Iris pigment epithelial cell (primary cell): ENCODE data around the gene CLDN1.
"Not testable (repeated sequence)": the region's sequence is repeated elsewhere in the genome, so short reads cannot be mapped to it uniquely, and the experiment has no call there.

Source experiments
- DNase-seq: peaks from one replicate; pipeline ENCODE4 v3.0.0-alpha.2; 2011; ENCODE audit warnings: low read depth

The CLDN1 gene

DNA sequence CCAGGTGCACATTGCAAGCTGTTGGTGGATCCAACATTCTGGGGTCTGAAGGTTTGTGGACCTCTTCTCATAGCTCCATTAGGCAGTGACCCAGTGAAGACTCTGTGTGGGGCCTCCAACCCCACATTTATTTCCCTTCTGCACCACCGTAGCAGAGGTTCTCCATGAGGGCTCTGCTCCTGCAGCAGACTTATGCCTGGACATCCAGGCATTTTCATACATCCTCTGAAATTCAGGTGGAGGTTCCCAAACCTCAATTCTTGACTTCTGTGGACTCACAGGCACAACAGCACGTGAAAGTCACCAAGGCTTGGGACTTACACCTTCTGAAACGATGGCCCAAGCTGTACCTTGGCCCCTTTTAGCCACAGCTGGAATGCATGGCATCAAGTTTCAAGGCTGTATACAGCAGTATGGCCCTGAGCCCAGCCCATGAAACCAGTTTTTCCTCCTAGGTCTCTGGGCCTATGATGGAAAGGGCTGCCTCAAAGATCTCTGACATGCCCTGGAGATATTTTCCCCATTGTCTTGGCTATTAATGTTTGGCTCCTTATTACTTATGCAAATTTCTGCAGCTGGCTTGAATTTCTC, 30.2 kb downstream of the CLDN1 start:
- DNase-seq: no peak

DNA sequence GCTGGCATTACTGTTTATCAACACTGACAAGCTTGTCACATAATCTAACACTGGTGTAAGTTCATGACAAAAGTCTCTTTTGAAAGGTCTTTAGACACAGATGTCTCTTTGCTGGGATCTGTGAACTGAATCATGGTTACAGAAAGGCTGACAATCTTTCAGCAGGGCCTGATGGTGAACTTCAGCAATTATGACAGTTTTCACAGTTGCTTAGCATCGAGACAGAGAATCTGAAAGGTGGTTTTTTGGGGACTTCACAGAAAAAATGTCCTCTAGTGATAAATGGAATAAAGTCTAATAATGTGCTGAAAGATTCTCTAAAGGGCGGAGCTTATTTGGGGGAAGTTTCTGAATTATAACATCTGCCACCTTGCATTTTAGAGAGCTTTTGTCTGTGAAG, 32.3 kb downstream of the CLDN1 start:
- no peak for DNase-seq

DNA sequence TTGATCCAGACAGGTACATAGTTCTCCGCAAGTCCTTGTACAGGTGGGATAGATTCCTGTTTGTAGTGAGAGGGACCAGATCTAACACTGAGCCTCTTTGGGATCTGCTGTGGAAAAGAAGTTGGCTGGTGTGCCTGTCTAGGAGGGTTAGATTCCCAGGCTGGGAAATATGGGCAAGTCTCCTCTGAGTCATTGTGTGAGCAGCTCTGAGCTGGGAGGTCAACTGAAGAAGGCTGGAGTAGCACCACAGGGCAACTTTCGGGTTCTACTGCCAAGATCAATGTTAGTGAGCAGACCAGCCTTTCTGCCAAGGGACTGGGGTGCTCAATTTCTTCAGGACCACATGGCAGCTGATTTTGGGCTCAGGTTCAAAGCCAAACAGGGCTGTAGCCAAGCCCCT, 33.4 kb downstream of the CLDN1 start:
- DNase-seq: no peak

DNA sequence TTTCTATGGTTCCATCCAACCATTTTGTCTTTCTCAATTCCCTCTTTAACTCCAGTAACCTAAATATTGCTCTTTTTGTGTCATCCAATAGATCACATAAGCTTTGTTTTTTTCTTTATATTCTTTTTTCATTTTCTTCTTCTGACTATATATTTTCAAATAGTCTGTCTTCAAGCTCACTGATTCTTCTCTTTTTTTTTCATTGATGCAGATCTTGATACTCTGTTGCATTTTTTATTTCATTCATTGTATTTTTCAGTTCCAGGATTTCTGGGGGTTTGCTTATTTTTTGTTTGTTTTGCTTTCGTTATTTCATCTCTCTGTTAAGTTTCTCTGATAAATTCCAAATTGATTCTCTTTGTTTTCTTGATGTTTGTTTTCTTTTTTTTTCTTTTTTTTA, 36.2 kb downstream of the CLDN1 start:
- no peak for DNase-seq

DNA sequence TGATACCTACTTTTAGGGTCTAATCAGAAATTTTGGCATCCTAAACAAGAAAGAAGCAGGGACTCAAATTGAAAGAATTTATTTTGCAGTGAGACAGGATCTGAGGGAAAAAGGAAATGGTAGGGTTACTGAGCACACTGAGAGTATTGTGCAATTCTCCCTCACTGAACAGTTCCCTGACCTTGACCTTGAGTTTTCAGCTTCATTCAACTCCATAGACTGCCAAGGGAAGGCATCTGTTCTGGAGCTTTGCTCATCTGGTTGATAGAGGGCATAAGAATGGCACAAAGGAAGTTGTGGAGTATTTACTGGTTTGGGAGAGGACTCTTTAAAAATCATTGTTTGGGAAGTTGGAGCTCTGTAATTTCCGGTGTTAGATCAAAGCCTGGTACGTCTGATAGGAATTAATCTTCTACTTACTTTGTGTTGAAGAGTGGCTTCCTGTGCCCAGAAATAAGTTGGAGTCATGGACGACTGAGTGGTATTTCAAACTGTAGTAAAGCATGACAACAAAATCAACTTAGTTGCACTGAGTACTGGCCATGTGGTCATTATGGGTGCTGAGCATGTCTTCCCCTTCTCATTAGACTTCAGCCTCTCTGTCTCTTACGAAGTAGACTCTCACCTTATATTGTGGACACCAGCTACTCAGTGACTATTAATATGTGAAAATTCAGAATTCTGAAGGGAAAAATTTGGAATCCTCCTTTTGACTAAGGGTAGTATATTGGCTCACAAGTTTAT, 40.8 kb downstream of the CLDN1 start:
- peak; percentile 58 for DNase-seq

DNA sequence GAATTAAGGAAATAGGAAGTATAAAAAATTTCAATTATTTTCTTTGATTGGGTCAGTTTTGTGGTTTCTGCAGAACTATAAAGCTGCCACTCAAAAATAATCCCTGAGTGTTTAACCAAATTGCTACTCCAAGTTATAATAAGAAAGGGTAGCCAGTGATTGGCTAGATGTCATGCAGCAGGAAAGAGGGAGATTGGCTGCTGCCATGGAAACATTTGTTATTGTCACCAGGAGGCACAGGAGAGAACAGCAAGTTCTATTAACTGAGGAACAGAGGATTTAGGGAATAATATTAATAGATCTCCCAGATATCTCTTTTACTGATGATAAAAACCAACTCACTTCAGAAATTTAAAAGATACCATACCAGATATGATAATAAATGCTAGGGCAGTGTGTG, 42.6 kb downstream of the CLDN1 start:
- DNase-seq: peak; percentile 20

DNA sequence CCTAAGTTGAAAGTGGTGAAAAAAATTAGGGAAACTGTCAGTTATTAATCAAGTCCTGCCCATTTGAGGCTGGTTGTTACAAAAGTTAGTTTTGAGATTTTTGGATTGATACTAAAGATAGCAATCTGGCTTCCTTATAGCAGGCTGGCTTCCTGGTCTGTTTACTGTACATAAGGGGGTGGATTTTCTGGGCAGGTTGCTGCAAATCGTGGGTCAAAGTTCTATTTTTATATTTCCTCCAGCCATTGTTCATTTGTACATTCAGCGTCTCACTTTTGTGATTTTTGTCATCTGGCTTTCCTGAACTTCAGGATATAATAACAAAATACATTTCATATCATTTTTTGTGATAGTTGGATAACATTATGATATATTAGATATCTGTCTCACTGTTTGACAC, 49.5 kb downstream of the CLDN1 start:
- DNase-seq: no peak

DNA sequence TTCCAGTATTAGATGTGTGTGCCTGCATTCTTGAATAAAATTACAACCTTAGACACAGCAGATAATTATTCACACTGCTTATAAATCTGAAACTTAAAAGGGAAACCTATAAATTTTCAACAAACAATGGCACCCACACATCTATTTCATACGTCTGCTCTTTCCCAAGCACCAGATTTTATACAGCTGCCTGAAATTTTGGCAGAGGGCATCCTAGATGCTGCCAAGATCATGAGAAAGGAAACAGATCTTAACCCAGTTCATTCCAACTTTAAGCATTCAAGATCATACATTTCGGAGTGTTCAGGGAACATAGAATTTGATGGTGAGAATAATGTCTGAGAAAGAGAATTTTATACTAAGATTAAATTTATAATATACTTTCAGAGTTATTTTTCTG, 53.1 kb downstream of the CLDN1 start:
- DNase-seq: no peak

DNA sequence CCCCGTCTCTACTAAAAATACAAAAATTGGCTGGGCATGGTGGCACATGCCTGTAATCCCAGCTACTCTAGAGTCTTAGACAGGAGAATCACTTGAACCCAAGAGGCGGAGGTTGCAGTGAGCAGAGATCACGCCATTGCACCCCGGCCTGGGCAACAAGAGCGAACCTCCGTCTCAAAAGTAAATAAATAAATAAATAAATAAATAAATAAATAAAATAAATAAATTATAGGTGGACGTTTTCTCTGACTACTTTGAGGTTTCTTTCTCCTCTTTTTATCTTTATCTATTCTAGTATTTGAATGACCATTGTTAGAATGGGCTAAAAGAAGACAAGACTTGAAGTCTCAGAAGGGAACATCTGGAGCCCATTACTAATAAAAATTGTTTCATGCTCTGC, 54.8 kb downstream of the CLDN1 start:
- not testable (repeated sequence) for DNase-seq

DNA sequence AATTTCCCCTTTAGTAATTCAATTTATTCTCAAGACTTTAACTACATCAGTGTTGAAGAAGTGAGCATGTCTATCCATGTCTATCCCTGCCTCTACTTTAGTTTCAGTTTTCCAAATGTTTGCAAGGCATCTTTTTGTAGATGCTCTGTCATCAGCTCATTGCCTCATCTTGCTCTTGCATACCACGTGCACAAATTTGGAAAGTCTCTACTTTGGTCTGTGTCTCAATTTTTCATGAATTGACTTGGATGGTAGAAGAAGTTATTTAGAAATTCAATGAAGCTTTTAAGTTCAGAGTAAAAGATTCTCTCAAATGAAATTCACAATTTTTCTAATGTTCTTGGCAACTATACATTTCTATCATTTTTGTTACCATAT, 55.3 kb downstream of the CLDN1 start:
- DNase-seq: peak; percentile 24

DNA sequence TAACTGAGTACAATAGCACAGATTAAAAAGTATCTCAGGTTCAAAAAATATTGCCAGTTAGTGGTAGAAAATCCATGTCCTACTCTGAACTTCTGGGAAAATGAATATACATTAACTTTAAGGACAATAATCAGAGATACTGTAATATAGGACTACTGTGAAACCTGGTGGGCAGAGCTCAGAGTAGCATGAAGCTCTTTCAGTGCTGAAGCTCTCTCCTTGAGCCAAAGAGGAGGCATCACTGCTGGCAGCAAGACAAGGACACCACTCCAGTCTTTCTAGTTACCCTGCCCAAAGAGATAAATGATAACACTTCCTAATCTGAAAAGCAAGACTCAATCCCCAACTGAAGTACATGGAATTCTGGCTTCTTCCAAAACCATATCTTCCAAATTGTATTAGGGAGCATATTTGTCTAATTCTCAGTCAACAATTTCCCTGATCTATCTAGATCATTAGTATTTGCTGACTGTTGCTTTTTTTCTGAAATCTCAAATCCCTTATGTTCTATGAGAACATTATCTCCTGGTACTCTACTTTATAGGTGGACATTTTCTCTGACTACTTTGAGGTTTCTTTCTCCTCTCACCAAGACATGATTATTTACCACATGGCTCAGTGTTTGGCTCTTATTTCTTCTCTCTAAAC, 55.9 kb downstream of the CLDN1 start:
- no peak for DNase-seq

DNA sequence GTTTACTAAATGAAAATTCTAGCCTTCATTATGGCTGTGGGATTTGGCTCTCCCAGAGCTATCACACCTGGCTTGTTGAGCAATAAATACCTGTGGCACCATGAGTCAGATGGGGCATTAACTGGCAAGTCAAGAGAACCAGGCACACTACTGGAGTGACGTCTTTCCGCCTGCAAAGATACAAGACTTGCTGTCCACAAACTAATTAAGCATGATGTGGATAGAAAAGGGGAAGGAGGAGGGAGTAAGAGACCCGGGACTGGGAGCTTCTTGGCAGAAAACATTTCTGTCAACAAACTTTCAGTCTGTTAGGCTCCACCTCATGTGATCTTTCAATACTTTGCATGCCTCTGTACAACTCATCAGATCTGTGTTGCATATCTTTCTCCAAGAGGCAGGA, 56.5 kb downstream of the CLDN1 start:
- DNase-seq: peak; percentile 88

DNA sequence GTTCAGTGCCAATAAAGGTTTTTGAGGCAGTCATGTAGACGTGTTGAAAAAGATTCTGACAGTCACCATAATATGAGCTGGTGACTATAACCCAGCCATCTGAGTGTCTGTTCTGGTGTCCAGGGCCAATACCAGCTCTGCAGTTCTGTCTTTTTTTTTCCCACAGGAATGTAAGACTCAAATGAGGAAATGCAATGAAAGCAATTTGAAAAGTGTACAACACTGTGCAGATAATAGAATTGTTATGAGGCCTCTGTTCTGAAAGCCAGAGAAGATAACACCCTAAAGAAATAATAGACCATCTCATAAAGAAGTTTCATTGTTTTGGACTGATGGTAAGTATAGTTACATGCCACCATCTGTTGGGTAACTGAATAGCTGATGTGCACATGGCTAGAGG, 57.1 kb downstream of the CLDN1 start:
- peak; percentile 28 for DNase-seq

DNA sequence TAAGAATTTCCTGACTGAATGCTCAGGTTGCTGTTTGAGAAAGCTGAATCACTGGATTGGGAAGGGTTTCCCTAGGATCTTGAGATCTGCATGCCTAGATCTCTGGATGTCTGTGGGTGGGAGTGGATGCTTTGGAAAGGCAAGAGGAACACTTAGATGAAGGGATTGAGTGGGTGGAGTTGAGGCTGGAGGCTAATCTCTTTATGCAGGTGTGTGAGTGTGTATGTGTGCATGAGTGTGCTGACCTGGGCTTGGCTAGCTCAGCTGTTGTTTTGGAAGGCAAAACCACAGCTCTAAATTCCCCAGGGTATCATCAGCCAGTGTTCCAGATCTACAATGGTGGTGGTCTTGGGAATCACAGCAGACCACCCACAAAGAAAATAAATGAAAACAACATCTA, 60.5 kb downstream of the CLDN1 start:
- DNase-seq: peak; percentile 50

DNA sequence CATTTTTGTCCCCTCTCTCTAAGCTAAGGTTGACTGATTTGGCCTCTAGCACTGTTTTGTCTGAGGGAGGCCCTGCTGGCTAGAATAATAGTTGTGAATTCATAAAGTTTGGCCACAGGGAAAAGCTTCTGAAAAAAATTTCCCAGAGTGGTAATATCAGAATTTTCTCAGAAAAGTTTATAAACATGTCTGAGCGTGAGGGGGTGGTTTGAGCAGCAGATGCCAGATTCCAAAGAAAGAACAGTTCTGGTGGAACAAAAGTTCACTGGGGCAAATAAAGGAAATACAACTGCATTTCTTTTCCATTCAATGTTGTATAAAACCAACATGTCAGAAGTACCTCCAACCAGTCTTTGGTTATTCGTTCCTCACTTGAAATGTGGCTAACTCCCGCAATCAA, 61.2 kb downstream of the CLDN1 start:
- DNase-seq: peak; percentile 71

DNA sequence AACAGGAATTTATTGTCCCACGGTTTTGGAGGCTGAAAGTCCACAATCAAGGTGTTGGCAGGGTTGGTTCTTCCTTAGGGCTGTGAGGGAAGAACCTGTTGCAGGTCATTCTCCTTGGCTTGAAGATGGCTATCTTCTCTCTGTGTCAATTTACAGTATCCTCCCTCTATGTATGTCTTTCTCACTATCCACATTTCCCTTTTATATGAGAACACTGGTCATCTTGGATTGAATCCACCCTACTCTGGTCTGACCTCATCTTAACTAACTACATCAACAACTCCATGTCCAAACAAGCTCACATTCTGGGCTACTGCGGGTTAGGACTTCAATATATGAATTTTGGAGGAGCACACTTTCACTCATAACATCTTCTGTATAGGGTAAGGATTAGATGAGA, 61.9 kb downstream of the CLDN1 start:
- peak; percentile 45 for DNase-seq

DNA sequence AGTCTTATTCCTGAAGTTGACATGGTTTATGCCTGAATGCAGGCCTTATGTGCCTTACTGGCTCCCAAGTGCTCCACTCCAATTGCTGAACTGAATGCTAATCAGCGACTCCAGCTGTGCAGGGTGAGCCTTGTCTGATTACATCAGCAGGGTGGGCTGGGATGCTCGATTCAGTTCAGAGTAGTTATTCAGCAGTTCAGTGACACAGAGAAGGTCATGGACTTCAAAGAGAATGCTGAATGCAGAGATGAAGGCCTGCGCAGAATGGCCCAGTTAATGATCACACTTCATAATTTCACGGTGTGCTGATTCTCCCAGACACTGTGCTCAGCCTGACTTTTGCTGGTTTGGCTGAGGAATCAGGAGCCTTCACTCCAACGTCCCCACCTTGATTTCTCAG, 63.6 kb downstream of the CLDN1 start:
- DNase-seq: peak; percentile 40
